Bronchial epithelial cell (primary cell): Measurements from ENCODE around the gene TCF7L2. TPM values are rescaled to one million over a fixed set of nuclear protein-coding genes. Genes with fewer than 3 reads are reported as not detected.

ENCODE experiments used
- DNase-seq: peaks from one replicate; pipeline ENCODE4 v3.0.0-alpha.2; 2010; ENCODE audit warnings: low read depth
- FAIRE-seq: peaks from 2 replicates; lab custom pipeline; 2011; peaks lifted over from hg19 to GRCh38; lab: Jason Lieb, UNC
- H3K27me3 ChIP-seq: 2 replicates; pipeline ENCODE4 v1.5.1; 2011; ENCODE audit warnings: low read length; ENCODE audit not compliant: control insufficient read depth, insufficient read depth
- H3K36me3 ChIP-seq: 2 replicates; pipeline ENCODE4 v1.5.1; 2011; ENCODE audit warnings: low read length; ENCODE audit not compliant: control insufficient read depth, insufficient read depth
- H3K4me3 ChIP-seq: 2 replicates; pipeline ENCODE4 v1.5.1; 2011; ENCODE audit warnings: mild to moderate bottlenecking, low read depth, low read length, control low read depth
- total RNA-seq: library from RNA; depleted of rRNA; stranded (reverse); fragments of >200 nt; gene quantifications from 2 replicates; pipeline ENCODE4 v1.2.1, GENCODE V29; 2014
- TF ChIP-seq, protein P1 (sequence below): IDR thresholded peaks from 2 replicates; pipeline ENCODE4 v1.5.1; 2011; ENCODE audit warnings: mild to moderate bottlenecking, moderate library complexity, low read length, control low read depth, inconsistent platforms; ENCODE audit not compliant: insufficient read depth, severe bottlenecking

Gene TCF7L2
- total RNA-seq, 1 donor from 2014 or later: 1.1 TPM

DNA sequence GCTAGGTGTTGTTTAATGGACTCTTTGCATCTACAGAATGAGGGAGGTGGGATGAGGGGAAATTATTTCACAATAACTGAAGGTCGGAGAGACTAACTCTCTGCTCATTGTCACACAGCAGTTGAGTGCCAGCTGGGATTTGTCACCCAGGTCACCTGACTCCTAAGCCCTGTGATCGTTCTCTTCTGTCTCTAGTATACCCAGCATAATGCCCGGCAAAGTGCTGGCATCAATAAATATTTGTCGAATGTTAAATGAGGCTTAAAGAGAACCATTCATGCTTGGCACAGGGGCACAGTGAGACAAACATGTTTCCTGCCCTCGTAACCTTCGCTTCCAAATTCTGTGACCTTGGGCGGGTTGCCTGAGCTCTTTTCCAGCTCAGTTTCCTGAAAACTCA lies 70.8 kb downstream of the TCF7L2 start:
- FAIRE-seq: no peak
- no peaks in the 10 kb centered on the region for H3K27me3 ChIP-seq
- peaks cover 1% of the 10 kb centered on the region for H3K36me3 ChIP-seq
- no peak for DNase-seq
- TF ChIP-seq, protein P1, sequence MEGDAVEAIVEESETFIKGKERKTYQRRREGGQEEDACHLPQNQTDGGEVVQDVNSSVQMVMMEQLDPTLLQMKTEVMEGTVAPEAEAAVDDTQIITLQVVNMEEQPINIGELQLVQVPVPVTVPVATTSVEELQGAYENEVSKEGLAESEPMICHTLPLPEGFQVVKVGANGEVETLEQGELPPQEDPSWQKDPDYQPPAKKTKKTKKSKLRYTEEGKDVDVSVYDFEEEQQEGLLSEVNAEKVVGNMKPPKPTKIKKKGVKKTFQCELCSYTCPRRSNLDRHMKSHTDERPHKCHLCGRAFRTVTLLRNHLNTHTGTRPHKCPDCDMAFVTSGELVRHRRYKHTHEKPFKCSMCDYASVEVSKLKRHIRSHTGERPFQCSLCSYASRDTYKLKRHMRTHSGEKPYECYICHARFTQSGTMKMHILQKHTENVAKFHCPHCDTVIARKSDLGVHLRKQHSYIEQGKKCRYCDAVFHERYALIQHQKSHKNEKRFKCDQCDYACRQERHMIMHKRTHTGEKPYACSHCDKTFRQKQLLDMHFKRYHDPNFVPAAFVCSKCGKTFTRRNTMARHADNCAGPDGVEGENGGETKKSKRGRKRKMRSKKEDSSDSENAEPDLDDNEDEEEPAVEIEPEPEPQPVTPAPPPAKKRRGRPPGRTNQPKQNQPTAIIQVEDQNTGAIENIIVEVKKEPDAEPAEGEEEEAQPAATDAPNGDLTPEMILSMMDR: no peak
- no peak overlapping the region for H3K4me3 ChIP-seq

DNA sequence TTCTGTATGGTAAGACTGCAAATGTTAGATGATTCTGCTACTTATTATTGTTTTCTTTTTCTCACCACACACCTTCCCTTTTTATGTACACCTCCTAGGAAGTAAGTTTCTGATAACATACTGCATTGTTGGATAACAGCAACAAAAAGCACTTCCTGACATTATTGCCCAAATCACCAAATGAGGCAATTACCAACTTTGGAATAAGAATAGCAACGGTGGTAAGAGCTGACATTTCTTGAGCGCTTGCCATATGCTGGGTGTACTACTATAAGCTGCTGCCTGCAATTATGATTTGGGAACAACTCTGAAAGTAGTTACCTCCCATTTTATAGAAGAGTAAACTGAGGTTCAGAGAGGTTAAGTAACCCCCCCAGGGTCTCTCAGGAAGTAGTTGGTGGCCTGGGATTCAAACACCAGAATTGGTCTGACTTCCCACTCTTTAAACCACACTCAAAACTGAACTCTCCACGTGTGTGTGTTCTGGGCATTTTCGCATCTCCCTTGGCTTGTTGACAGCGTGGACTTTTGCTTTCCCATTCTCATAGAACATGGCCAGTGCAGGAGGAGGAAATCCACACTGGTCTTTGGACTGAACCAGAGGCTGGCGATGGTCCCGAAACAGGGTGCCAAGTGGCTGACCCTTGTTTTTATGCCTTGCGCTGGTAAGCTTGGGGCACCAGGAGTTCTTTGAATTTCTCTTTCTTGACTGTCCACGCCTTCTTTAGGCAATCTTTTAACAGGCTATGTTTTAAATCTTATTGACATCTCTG lies 71.4 kb downstream of the TCF7L2 start:
- DNase-seq (no peak), FAIRE-seq (no peak)
- peaks cover 1% of the 10 kb centered on the region for H3K36me3 ChIP-seq
- H3K4me3 ChIP-seq: no peak overlapping the region
- H3K27me3 ChIP-seq: no peaks in the 10 kb centered on the region
- TF ChIP-seq, protein P1: no peak

DNA sequence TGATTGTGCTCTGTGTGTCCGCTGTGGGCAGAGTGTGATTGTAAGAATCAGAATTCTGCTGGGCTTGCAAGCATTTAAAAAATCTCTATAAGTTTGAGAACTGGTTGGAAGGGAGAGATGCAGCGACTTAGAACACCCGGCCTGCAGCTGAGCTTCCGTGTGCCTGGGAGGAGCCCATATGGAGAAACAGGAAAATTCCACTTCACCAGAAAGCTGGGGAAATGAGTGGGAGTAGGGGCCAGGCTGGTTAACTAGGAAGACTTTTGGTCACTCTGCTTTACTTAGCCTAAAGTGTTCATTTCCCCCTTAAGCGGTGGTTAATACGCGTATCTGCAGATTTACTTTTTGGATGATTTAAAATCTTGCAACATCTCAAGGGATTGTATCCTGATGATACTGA lies 72.2 kb downstream of the TCF7L2 start:
- TF ChIP-seq, protein P1: no peak
- H3K36me3 ChIP-seq: peaks cover 1% of the 10 kb centered on the region
- no peak for FAIRE-seq
- DNase-seq: no peak
- H3K4me3 ChIP-seq: no peak overlapping the region
- no peaks in the 10 kb centered on the region for H3K27me3 ChIP-seq

DNA sequence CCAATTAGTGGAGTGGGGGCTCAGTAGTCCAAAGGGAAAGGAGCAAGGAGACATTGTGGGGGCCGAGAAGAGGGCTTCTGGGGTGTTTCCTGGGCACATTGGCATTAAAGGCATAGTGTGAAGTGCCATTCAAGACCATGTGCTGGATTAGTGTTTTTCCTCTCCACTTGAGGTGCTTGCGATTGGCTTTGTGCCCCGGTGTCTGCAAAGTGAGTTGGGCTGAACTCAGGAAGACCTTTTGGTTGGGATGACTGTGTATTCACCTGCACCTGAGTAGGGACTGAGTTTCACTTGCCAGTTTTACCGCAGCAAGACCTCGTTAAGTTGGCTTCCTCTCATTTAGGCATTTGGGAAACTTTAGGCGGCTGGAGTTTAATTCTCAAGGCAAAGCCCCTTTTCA lies 73.0 kb downstream of the TCF7L2 start:
- peaks cover 1% of the 10 kb centered on the region for H3K36me3 ChIP-seq
- no peaks in the 10 kb centered on the region for H3K27me3 ChIP-seq
- TF ChIP-seq, protein P1: no peak
- H3K4me3 ChIP-seq: no peak overlapping the region
- no peak for FAIRE-seq
- no peak for DNase-seq

DNA sequence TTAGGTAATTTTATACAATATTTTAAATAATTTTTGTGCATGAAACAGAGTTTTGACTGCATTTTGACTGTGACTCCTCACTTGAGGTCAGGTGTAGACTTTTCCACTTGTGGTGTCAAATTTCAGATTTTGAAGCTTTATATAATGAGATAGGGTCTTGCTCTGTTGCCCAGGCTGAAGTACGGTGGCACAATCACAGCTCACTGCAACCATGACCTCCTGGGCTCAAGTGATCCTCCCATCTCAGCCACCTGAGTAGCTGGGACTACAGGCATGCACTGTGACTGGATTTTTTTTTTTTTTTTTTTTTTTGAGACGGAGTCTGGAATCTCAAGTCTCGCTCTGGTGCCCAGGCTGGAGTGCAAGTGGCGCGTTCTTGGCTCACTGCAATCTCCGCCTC lies 74.9 kb downstream of the TCF7L2 start:
- no peak for FAIRE-seq
- Histone ChIP-seq H3K27me3 (no peaks in the 10 kb centered on the region), H3K4me3 (no peak overlapping the region), H3K36me3 (no peaks in the 10 kb centered on the region)
- DNase-seq: no peak
- TF ChIP-seq, protein P1: no peak

DNA sequence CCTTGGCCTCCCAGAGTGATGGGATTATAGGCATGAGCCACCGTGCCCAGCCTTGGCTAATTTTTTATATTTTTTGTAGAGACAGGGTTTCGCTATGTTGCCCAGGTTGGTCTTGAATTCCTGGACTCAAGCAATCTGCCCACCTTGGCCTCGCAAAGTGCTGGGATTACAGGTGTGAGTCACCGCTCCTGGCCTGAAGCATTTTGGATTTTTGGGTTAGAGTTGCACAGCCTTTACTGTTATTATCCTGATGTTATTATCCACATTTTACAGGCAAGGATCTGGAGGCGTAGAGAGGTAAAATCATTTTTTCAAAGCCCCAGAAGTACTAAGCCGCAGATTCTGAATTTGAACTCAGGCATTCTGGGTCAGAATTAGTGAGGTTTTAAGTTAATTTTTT lies 75.4 kb downstream of the TCF7L2 start:
- no peaks in the 10 kb centered on the region for H3K27me3 ChIP-seq
- TF ChIP-seq, protein P1: no peak
- DNase-seq: no peak
- no peak for FAIRE-seq
- no peak overlapping the region for H3K4me3 ChIP-seq
- H3K36me3 ChIP-seq: no peaks in the 10 kb centered on the region
